Activated naive CD8-positive, alpha-beta T cell (primary cell): Measurements from ENCODE around the gene HES4.
"Not testable (repeated sequence)": the region's sequence is repeated elsewhere in the genome, so short reads cannot be mapped to it uniquely, and the experiment has no call there.

Source experiments
- H3K27ac Mint-ChIP-seq: one replicate; pipeline ENCODE4 v1.8.0; 2021; ENCODE audit warnings: mixed read lengths
- H3K27me3 Mint-ChIP-seq: one replicate; pipeline ENCODE4 v1.8.0; 2021; ENCODE audit warnings: mixed read lengths
- H3K36me3 Mint-ChIP-seq: one replicate; pipeline ENCODE4 v1.8.0; 2021; ENCODE audit warnings: mixed read lengths
- H3K4me1 Mint-ChIP-seq: one replicate; pipeline ENCODE4 v1.8.0; 2021; ENCODE audit warnings: low read depth, mixed read lengths
- H3K4me3 Mint-ChIP-seq: one replicate; pipeline ENCODE4 v1.8.0; 2021; ENCODE audit warnings: mild to moderate bottlenecking, mixed read lengths
- H3K9me3 Mint-ChIP-seq: one replicate; pipeline ENCODE4 v1.8.0; 2021; ENCODE audit warnings: low read depth, mixed read lengths

Gene HES4

GRCh38 chr1:1013922-1014648 lies 14.2 kb upstream of the HES4 start:
- Mint-ChIP-seq H3K4me1 (peaks cover 31% of the 10 kb centered on the region), H3K4me3 (peak overlapping the region; percentile 94), H3K9me3 (no peaks in the 10 kb centered on the region), H3K27me3 (no peaks in the 10 kb centered on the region), H3K27ac (peak overlapping the region; percentile 93), H3K36me3 (peaks cover 2% of the 10 kb centered on the region)

- Mint-ChIP-seq H3K4me3 (peak within 1 kb of the TSS; percentile 94), H3K4me1 (peaks cover 30% of the 10 kb centered on the region), H3K27ac (peak within 1 kb of the TSS; percentile 93), H3K9me3 (no peaks in the 10 kb centered on the region), H3K27me3 (peaks cover under 1% of the 10 kb centered on the region), H3K36me3 (peaks cover 2% of the 10 kb centered on the region)
Measured at GRCh38 chr1:1013105-1013921, 13.4 kb upstream of the HES4 start, which contains the start of gene ISG15. Gene ISG15 (plus strand): TSS chr1:1013497. CDS start chr1:1013574, 77 bp downstream.

GRCh38 chr1:1012736-1013104 lies 12.8 kb upstream of the HES4 start:
- H3K4me3 Mint-ChIP-seq, result peak overlapping the region; percentile 94
- H3K9me3 Mint-ChIP-seq, H3K27me3 Mint-ChIP-seq, H3K36me3 Mint-ChIP-seq: not testable (repeated sequence)
- H3K4me1 Mint-ChIP-seq, result peaks cover 30% of the 10 kb centered on the region
- H3K27ac Mint-ChIP-seq, result peak overlapping the region; percentile 93

GRCh38 chr1:1011396-1011949 lies 11.6 kb upstream of the HES4 start:
- Mint-ChIP-seq H3K4me3 (no peak overlapping the region), H3K27ac (no peak overlapping the region), H3K27me3 (peaks cover 4% of the 10 kb centered on the region), H3K4me1 (peaks cover 24% of the 10 kb centered on the region), H3K9me3 (no peaks in the 10 kb centered on the region), H3K36me3 (no peaks in the 10 kb centered on the region)

GRCh38 chr1:1010131-1010530 lies 10.2 kb upstream of the HES4 start:
- H3K4me3 Mint-ChIP-seq, H3K9me3 Mint-ChIP-seq, H3K27me3 Mint-ChIP-seq, H3K27ac Mint-ChIP-seq, H3K36me3 Mint-ChIP-seq: not testable (repeated sequence)
- peaks cover 28% of the 10 kb centered on the region for H3K4me1 Mint-ChIP-seq

GRCh38 chr1:1006305-1007159 lies 6.6 kb upstream of the HES4 start:
- H3K27me3 Mint-ChIP-seq, result peaks cover 12% of the 10 kb centered on the region

GRCh38 chr1:1005774-1006304 lies 5.9 kb upstream of the HES4 start:
- Mint-ChIP-seq H3K4me3 (no peak overlapping the region), H3K27ac (no peak overlapping the region), H3K36me3 (no peaks in the 10 kb centered on the region), H3K27me3 (peaks cover 12% of the 10 kb centered on the region), H3K4me1 (peaks cover 13% of the 10 kb centered on the region), H3K9me3 (no peaks in the 10 kb centered on the region)

More at GRCh38 chr1:1006305-1007159, 6.6 kb upstream of the HES4 start:
- peaks cover 13% of the 10 kb centered on the region for H3K4me1 Mint-ChIP-seq
- no peaks in the 10 kb centered on the region for H3K9me3 Mint-ChIP-seq
- no peak overlapping the region for H3K4me3 Mint-ChIP-seq
- H3K36me3 Mint-ChIP-seq, result no peaks in the 10 kb centered on the region
- no peak overlapping the region for H3K27ac Mint-ChIP-seq

- Mint-ChIP-seq H3K4me1 (peaks cover 15% of the 10 kb centered on the region), H3K27ac (no peak overlapping the region), H3K9me3 (no peaks in the 10 kb centered on the region), H3K36me3 (no peaks in the 10 kb centered on the region), H3K4me3 (no peak overlapping the region), H3K27me3 (peaks cover 12% of the 10 kb centered on the region)
Measured at GRCh38 chr1:1004780-1005697, 5.1 kb upstream of the HES4 start.

GRCh38 chr1:1004420-1004779 lies 4.5 kb upstream of the HES4 start:
- Mint-ChIP-seq H3K36me3 (no peaks in the 10 kb centered on the region), H3K9me3 (no peaks in the 10 kb centered on the region), H3K4me1 (peaks cover 15% of the 10 kb centered on the region), H3K27me3 (peaks cover 12% of the 10 kb centered on the region), H3K27ac (no peak overlapping the region), H3K4me3 (no peak overlapping the region)

GRCh38 chr1:1003618-1004419 lies 3.9 kb upstream of the HES4 start:
- H3K4me3 Mint-ChIP-seq, result no peak overlapping the region
- H3K36me3 Mint-ChIP-seq, result no peaks in the 10 kb centered on the region
- no peaks in the 10 kb centered on the region for H3K9me3 Mint-ChIP-seq
- H3K27ac Mint-ChIP-seq, result no peak overlapping the region
- H3K4me1 Mint-ChIP-seq, result peaks cover 15% of the 10 kb centered on the region
- H3K27me3 Mint-ChIP-seq, result peaks cover 12% of the 10 kb centered on the region

- Mint-ChIP-seq H3K4me3 (peak overlapping the region; percentile 75), H3K27me3 (peaks cover 10% of the 10 kb centered on the region), H3K27ac (no peak overlapping the region), H3K36me3 (no peaks in the 10 kb centered on the region), H3K4me1 (peaks cover 15% of the 10 kb centered on the region), H3K9me3 (no peaks in the 10 kb centered on the region)
Measured at GRCh38 chr1:1001057-1001783, 1.3 kb upstream of the HES4 start.

GRCh38 chr1:1000357-1001056 lies 610 bp upstream of the HES4 start:
- Mint-ChIP-seq H3K9me3 (no peaks in the 10 kb centered on the region), H3K4me1 (peaks cover 17% of the 10 kb centered on the region), H3K36me3 (no peaks in the 10 kb centered on the region), H3K27me3 (peaks cover 13% of the 10 kb centered on the region), H3K4me3 (peak overlapping the region; percentile 75), H3K27ac (peak overlapping the region; percentile 77)
